Measurements from ENCODE around the gene LIPH. TPM values are rescaled to one million over a fixed set of nuclear protein-coding genes. Genes with fewer than 3 reads are reported as not detected.

LIPH gene
- not detected in 2 replicates for total RNA-seq
- long read RNA-seq: 0 reads

- H3K36me3 Mint-ChIP-seq (ENCODE audit: low read depth): no peaks in the 10 kb centered on the region
- no peaks in the 10 kb centered on the region for H3K9me3 Mint-ChIP-seq
- H3K27me3 Mint-ChIP-seq (ENCODE audit: low read depth): no peaks in the 10 kb centered on the region
- DNase-seq (ENCODE audit: low read depth, low spot score): no peak
- no peak within 1 kb of the TSS for H3K27ac Mint-ChIP-seq (ENCODE audit: unreplicated experiment)
- H3K4me1 Mint-ChIP-seq: peaks cover 5% of the 10 kb centered on the region
- H3K4me3 Mint-ChIP-seq: no peak within 1 kb of the TSS
- TF ChIP-seq CTCF (conservative IDR thresholded peaks at IDR 0.05): no peak
Measured at GRCh38 chr3:185552358-185552877, at the start of gene LIPH. LIPH (minus strand) TSS chr3:185552588; CDS start chr3:185552471, 117 bp downstream.

DNA sequence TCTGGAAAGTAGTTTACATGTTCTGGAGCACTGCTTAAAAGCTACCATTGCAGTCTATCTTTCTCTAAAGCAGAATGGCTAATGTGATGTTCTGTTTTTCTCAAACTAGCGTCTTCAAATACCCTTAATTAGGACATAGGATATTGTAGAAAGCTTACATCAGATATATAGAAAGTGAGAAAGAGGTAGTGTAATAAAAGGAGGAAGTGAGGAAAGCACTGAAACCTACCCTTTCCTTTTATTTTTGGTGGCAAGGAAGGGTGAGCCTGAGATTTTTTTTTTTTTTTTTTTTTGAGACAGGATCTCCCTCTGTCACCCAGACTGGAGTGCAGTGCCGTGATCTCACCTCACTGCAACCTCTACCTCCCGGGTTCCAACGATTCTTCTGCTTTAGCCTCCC, 43.1 kb upstream of the LIPH start:
- DNase-seq (ENCODE audit: low read depth, low spot score): no peak
- no peak overlapping the region for H3K27ac Mint-ChIP-seq (ENCODE audit: unreplicated experiment)
- H3K4me3 Mint-ChIP-seq: no peak overlapping the region
- no peaks in the 10 kb centered on the region for H3K27me3 Mint-ChIP-seq (ENCODE audit: low read depth)
- no peaks in the 10 kb centered on the region for H3K9me3 Mint-ChIP-seq
- TF ChIP-seq CTCF (conservative IDR thresholded peaks at IDR 0.05): no peak
- no peaks in the 10 kb centered on the region for H3K4me1 Mint-ChIP-seq
- no peaks in the 10 kb centered on the region for H3K36me3 Mint-ChIP-seq (ENCODE audit: low read depth)

DNA sequence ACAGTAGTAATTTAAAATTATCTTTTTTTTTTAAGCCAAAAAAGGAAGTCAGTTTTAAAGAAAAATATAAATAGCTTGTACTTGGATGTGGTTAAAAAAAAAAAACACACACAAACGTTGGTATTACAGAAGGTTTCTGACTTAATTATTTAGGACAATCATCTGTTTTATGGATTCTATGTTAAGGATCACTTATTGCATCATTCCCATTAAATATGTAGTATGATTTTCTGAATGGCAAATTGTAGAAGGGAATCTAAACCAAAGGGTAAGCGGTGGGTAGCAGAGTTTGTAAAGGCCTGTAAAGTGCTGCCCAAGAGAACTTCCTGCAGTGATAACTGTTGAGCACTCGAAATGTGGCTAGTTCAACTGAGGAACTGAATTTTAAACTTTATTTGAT, 41.7 kb upstream of the LIPH start:
- Mint-ChIP-seq H3K27ac (ENCODE audit: unreplicated experiment) (no peak overlapping the region), H3K27me3 (ENCODE audit: low read depth) (no peaks in the 10 kb centered on the region), H3K4me3 (no peak overlapping the region), H3K9me3 (no peaks in the 10 kb centered on the region), H3K36me3 (ENCODE audit: low read depth) (no peaks in the 10 kb centered on the region), H3K4me1 (no peaks in the 10 kb centered on the region)
- no peak for DNase-seq (ENCODE audit: low read depth, low spot score)
- no peak for TF ChIP-seq CTCF (conservative IDR thresholded peaks at IDR 0.05)

DNA sequence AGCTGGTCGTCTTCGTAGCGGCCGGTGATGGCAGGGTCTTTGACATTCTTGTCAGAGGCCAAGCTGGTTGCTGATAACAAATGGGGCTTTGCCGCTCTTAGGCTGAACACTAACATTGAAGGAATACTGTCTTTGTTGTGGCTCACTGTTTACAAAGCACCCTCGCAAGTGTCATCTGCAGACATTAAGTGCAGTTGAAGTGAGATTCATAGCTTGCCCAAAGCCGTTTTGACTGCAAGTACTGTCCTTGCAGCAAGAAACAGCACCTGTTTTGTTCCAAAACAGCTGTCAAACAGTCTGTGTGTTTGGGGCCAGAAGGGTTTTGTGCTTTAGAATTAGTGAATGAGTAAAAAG, 34.3 kb upstream of the LIPH start:
- no peak for TF ChIP-seq CTCF (conservative IDR thresholded peaks at IDR 0.05)
- H3K27ac Mint-ChIP-seq (ENCODE audit: unreplicated experiment): peak overlapping the region; percentile 93
- H3K4me1 Mint-ChIP-seq: peaks cover 35% of the 10 kb centered on the region
- no peak for DNase-seq (ENCODE audit: low read depth, low spot score)
- H3K9me3 Mint-ChIP-seq: no peaks in the 10 kb centered on the region
- H3K36me3 Mint-ChIP-seq (ENCODE audit: low read depth): no peaks in the 10 kb centered on the region
- peak overlapping the region; percentile 94 for H3K4me3 Mint-ChIP-seq
- H3K27me3 Mint-ChIP-seq (ENCODE audit: low read depth): peaks cover 12% of the 10 kb centered on the region

- TF ChIP-seq CTCF (conservative IDR thresholded peaks at IDR 0.05): no peak
- Mint-ChIP-seq H3K27ac (ENCODE audit: unreplicated experiment) (peak within 1 kb of the TSS; percentile 93), H3K36me3 (ENCODE audit: low read depth) (no peaks in the 10 kb centered on the region), H3K9me3 (no peaks in the 10 kb centered on the region), H3K4me1 (peaks cover 35% of the 10 kb centered on the region), H3K4me3 (peak within 1 kb of the TSS; percentile 94), H3K27me3 (ENCODE audit: low read depth) (peaks cover 12% of the 10 kb centered on the region)
- DNase-seq (ENCODE audit: low read depth, low spot score): peak; percentile 99
Measured at GRCh38 chr3:185585859-185586685, 33.7 kb upstream of the LIPH start, which contains the start of gene SENP2. SENP2 (plus strand) TSS chr3:185586295; CDS start chr3:185586414, 119 bp downstream.

All from neural crest cell (in vitro differentiated cells).